Activated CD8-positive, alpha-beta memory T cell treated with anti-CD3 and anti-CD28 coated beads, Interleukin-2, amount 10 ng/mL, durations not matched to agents 7 days and 5 days (primary cell): ENCODE results near the gene TOP1. TPM values are rescaled to one million over a fixed set of nuclear protein-coding genes. Genes with fewer than 3 reads are reported as not detected.

Source experiments
- ATAC-seq: fragments of 150-1000 bp; cut with Tn5 transposase; one replicate; pipeline ENCODE4 v1.10.0; 2021; ENCODE audit warnings: moderate library complexity
- CTCF ChIA-PET: fragments of 350-600 bp; sonication (Branson Sonifier 250); formaldehyde crosslinking; loops from one replicate; lab custom pipeline; 2021; ENCODE audit warnings: antibody characterized with exemption; lab: Charles Lee
- DNase-seq: peaks from one replicate; pipeline ENCODE4 v3.0.0-alpha.2; 2020
- H3K27ac Mint-ChIP-seq: one replicate; pipeline ENCODE4 v1.8.0; 2021; ENCODE audit warnings: mild to moderate bottlenecking, mixed read lengths
- H3K27me3 Mint-ChIP-seq: one replicate; pipeline ENCODE4 v1.8.0; 2021; ENCODE audit warnings: mixed read lengths
- H3K36me3 Mint-ChIP-seq: one replicate; pipeline ENCODE4 v1.8.0; 2021; ENCODE audit warnings: mild to moderate bottlenecking, mixed read lengths
- H3K4me1 Mint-ChIP-seq: one replicate; pipeline ENCODE4 v1.8.0; 2021; ENCODE audit warnings: mixed read lengths
- H3K4me3 Mint-ChIP-seq: one replicate; pipeline ENCODE4 v1.8.0; 2021; ENCODE audit warnings: mild to moderate bottlenecking, moderate library complexity, mixed read lengths
- H3K9me3 Mint-ChIP-seq: one replicate; pipeline ENCODE4 v1.8.0; 2022; ENCODE audit warnings: low read depth, mixed read lengths
- total RNA-seq, 2 experiments: library from RNA; stranded (reverse); gene quantifications; one replicate each; pipeline ENCODE4 v1.2.3, GENCODE V29; 2021

The TOP1 gene
- total RNA-seq, 2 experiments from 2014 or later: 73.1 to 89.0 TPM

- DNase-seq: no peak
- Mint-ChIP-seq H3K27me3 (no peaks in the 10 kb centered on the region), H3K9me3 (no peaks in the 10 kb centered on the region), H3K27ac (peak overlapping the region; percentile 95), H3K36me3 (peaks cover 37% of the 10 kb centered on the region), H3K4me3 (peak overlapping the region; percentile 25), H3K4me1 (peaks cover 90% of the 10 kb centered on the region)
- CTCF ChIA-PET: interaction anchor here (0.7 to 3.9 kb wide), 13 partner anchors 8 to 198 kb away, joined by 3 to 33 read pairs (median 4); no protein-coding TSS in a partner anchor
- ATAC-seq: peak; percentile 50
These were observed 18.1 kb downstream of the TOP1 start for GRCh38 chr20:41046716-41047115.

GRCh38 chr20:41047279-41047974 is 18.8 kb downstream of the TOP1 start:
- peak; percentile 34 for ATAC-seq
- Mint-ChIP-seq H3K9me3 (no peaks in the 10 kb centered on the region), H3K27me3 (no peaks in the 10 kb centered on the region), H3K36me3 (peaks cover 37% of the 10 kb centered on the region), H3K4me1 (peaks cover 90% of the 10 kb centered on the region), H3K4me3 (peak overlapping the region; percentile 74), H3K27ac (peak overlapping the region; percentile 95)
- CTCF ChIA-PET: interaction anchor here (0.6 to 3.9 kb wide), 15 partner anchors 9 to 514 kb away, joined by 3 to 33 read pairs (median 4); no protein-coding TSS in a partner anchor
- DNase-seq: no peak

GRCh38 chr20:41047975-41048305 is 19.3 kb downstream of the TOP1 start:
- Mint-ChIP-seq H3K4me3 (peak overlapping the region; percentile 74), H3K27ac (peak overlapping the region; percentile 95), H3K9me3 (no peaks in the 10 kb centered on the region), H3K27me3 (no peaks in the 10 kb centered on the region), H3K36me3 (peaks cover 37% of the 10 kb centered on the region), H3K4me1 (peaks cover 86% of the 10 kb centered on the region)
- CTCF ChIA-PET: interaction anchor here (0.6 to 3.9 kb wide), 12 partner anchors 10 to 514 kb away, joined by 3 to 33 read pairs (median 4); no protein-coding TSS in a partner anchor
- ATAC-seq (peak; percentile 69), DNase-seq (no peak)

GRCh38 chr20:41048461-41049301 is 20.1 kb downstream of the TOP1 start:
- DNase-seq: no peak
- peak; percentile 42 for ATAC-seq
- Mint-ChIP-seq H3K9me3 (no peaks in the 10 kb centered on the region), H3K4me3 (peak overlapping the region; percentile 74), H3K27me3 (no peaks in the 10 kb centered on the region), H3K36me3 (peaks cover 36% of the 10 kb centered on the region), H3K4me1 (peaks cover 85% of the 10 kb centered on the region), H3K27ac (peak overlapping the region; percentile 95)
- CTCF ChIA-PET: interaction anchor here (0.8 to 3.9 kb wide), 8 partner anchors 9 to 62 kb away, joined by 3 to 33 read pairs (median 6); no protein-coding TSS in a partner anchor

- no peaks in the 10 kb centered on the region for H3K27me3 Mint-ChIP-seq
- H3K9me3 Mint-ChIP-seq: no peaks in the 10 kb centered on the region
- peaks cover 86% of the 10 kb centered on the region for H3K4me1 Mint-ChIP-seq
- no peak for DNase-seq
- peak overlapping the region; percentile 74 for H3K4me3 Mint-ChIP-seq
- CTCF ChIA-PET: interaction anchor here (1.5 kb wide), 2 partner anchors 43 to 58 kb away, joined by 3 to 6 read pairs; no protein-coding TSS in a partner anchor
- ATAC-seq: no peak
- peak overlapping the region; percentile 95 for H3K27ac Mint-ChIP-seq
- peaks cover 39% of the 10 kb centered on the region for H3K36me3 Mint-ChIP-seq
These were observed 20.8 kb downstream of the TOP1 start for GRCh38 chr20:41049451-41049850.

- Mint-ChIP-seq H3K9me3 (no peaks in the 10 kb centered on the region), H3K36me3 (peaks cover 43% of the 10 kb centered on the region), H3K27me3 (no peaks in the 10 kb centered on the region), H3K27ac (no peak overlapping the region), H3K4me3 (no peak overlapping the region), H3K4me1 (peaks cover 84% of the 10 kb centered on the region)
- DNase-seq (no peak), ATAC-seq (no peak)
- CTCF ChIA-PET: interaction anchor here (1.5 to 2.1 kb wide), 4 partner anchors 22 to 82 kb away, joined by 3 to 6 read pairs (median 6); no protein-coding TSS in a partner anchor
These were observed 21.9 kb downstream of the TOP1 start for GRCh38 chr20:41050361-41051008.

GRCh38 chr20:41051009-41051825 is 22.6 kb downstream of the TOP1 start:
- no peak overlapping the region for H3K27ac Mint-ChIP-seq
- peaks cover 50% of the 10 kb centered on the region for H3K36me3 Mint-ChIP-seq
- DNase-seq (no peak), ATAC-seq (no peak)
- CTCF ChIA-PET: interaction anchor here (0.7 to 2.1 kb wide), 7 partner anchors 10 to 82 kb away, joined by 3 to 13 read pairs (median 5); no protein-coding TSS in a partner anchor
- H3K4me1 Mint-ChIP-seq: peaks cover 85% of the 10 kb centered on the region
- H3K4me3 Mint-ChIP-seq: no peak overlapping the region
- H3K9me3 Mint-ChIP-seq: no peaks in the 10 kb centered on the region
- no peaks in the 10 kb centered on the region for H3K27me3 Mint-ChIP-seq

- ATAC-seq (no peak), DNase-seq (no peak)
- no peaks in the 10 kb centered on the region for H3K9me3 Mint-ChIP-seq
- no peaks in the 10 kb centered on the region for H3K27me3 Mint-ChIP-seq
- CTCF ChIA-PET: interaction anchor here (0.9 to 2.1 kb wide), 3 partner anchors 23 to 180 kb away, joined by 3 to 13 read pairs (median 4); no protein-coding TSS in a partner anchor
- peaks cover 55% of the 10 kb centered on the region for H3K36me3 Mint-ChIP-seq
- H3K27ac Mint-ChIP-seq: no peak overlapping the region
- peaks cover 75% of the 10 kb centered on the region for H3K4me1 Mint-ChIP-seq
- no peak overlapping the region for H3K4me3 Mint-ChIP-seq
These were observed 24.3 kb downstream of the TOP1 start for GRCh38 chr20:41052742-41053419.

- Mint-ChIP-seq H3K36me3 (peaks cover 55% of the 10 kb centered on the region), H3K4me3 (no peak overlapping the region), H3K4me1 (peaks cover 70% of the 10 kb centered on the region), H3K27ac (no peak overlapping the region), H3K27me3 (no peaks in the 10 kb centered on the region), H3K9me3 (no peaks in the 10 kb centered on the region)
- DNase-seq (no peak), ATAC-seq (no peak)
- CTCF ChIA-PET: interaction anchor here (1.0 to 1.4 kb wide), 2 partner anchors 13 to 64 kb away, joined by 4 to 5 read pairs; no protein-coding TSS in a partner anchor
These were observed 25.6 kb downstream of the TOP1 start for GRCh38 chr20:41054070-41054846.

- ATAC-seq (no peak), DNase-seq (no peak)
- H3K27me3 Mint-ChIP-seq: no peaks in the 10 kb centered on the region
- H3K4me1 Mint-ChIP-seq: peaks cover 65% of the 10 kb centered on the region
- H3K36me3 Mint-ChIP-seq: peaks cover 56% of the 10 kb centered on the region
- no peak overlapping the region for H3K27ac Mint-ChIP-seq
- CTCF ChIA-PET: interaction anchor here (1.4 kb wide), 1 partner anchor 64 kb away, joined by 5 read pairs; no protein-coding TSS in a partner anchor
- no peaks in the 10 kb centered on the region for H3K9me3 Mint-ChIP-seq
- H3K4me3 Mint-ChIP-seq: no peak overlapping the region
These were observed 26.2 kb downstream of the TOP1 start for GRCh38 chr20:41054847-41055230.

- Mint-ChIP-seq H3K4me1 (peaks cover 56% of the 10 kb centered on the region), H3K4me3 (no peak overlapping the region), H3K27ac (no peak overlapping the region), H3K27me3 (no peaks in the 10 kb centered on the region), H3K9me3 (no peaks in the 10 kb centered on the region), H3K36me3 (peaks cover 57% of the 10 kb centered on the region)
- ATAC-seq (no peak), DNase-seq (no peak)
- CTCF ChIA-PET: interaction anchor here (2.1 kb wide), 1 partner anchor 13 kb away, joined by 8 read pairs; no protein-coding TSS in a partner anchor
These were observed 27.1 kb downstream of the TOP1 start for GRCh38 chr20:41055679-41056078.
